HepG2 (cell line): ENCODE results near the gene MADD. TPM values are rescaled to one million over a fixed set of nuclear protein-coding genes. Genes with fewer than 3 reads are reported as not detected.
"Not testable (repeated sequence)": the region's sequence is repeated elsewhere in the genome, so short reads cannot be mapped to it uniquely, and the experiment has no call there.

Source experiments
- ATAC-seq: fragments of 200-7000 bp; cut with Tn5 transposase; 3 replicates; pipeline ENCODE4 v1.9.1; 2020; ENCODE audit warnings: mild to moderate bottlenecking, moderate library complexity
- BruUV-seq: library from RNA; stranded (reverse); fragments of 400-500 nt; replicated peaks from 2 replicates; lab custom pipeline; 2021; lab: Mats Ljungman, UMichigan
- CTCF ChIA-PET: fragments of 300-600 bp; formaldehyde crosslinking; extraction: SDS; loops from one replicate; lab custom pipeline; 2021; ENCODE audit warnings: low total read pairs, inconsistent platforms, low intra/inter-chr PET ratio; lab: Yijun Ruan, JAX
- POLR2A ChIA-PET: fragments of 350-600 bp; sonication (Branson Sonifier 250); formaldehyde crosslinking; loops from one replicate; lab custom pipeline; 2020; ENCODE audit warnings: antibody characterized with exemption, inconsistent platforms; lab: Yijun Ruan, JAX
- DNase-seq: peaks from one replicate; pipeline ENCODE4 v3.0.0-alpha.2; 2015; ENCODE audit warnings: low spot score
- FAIRE-seq: peaks from 3 replicates; lab custom pipeline; 2011; peaks lifted over from hg19 to GRCh38; lab: Jason Lieb, UNC
- H2AFZ ChIP-seq: one replicate; pipeline ENCODE4 v1.6.1; 2011; ENCODE audit warnings: low read length, inconsistent platforms
- H3K27ac ChIP-seq: fragments of 300-600 bp; 3 replicates; pipeline ENCODE4 v1.8.0; 2011; ENCODE audit warnings: mixed run types, mild to moderate bottlenecking, mixed read lengths, low read length, inconsistent platforms; ENCODE audit not compliant: insufficient read depth; ENCODE audit errors: extremely low read length
- H3K27me3 ChIP-seq, 2 experiments: fragments of 200-600 bp in 1 of 2; 2 replicates in 1 of 2; 3 replicates in 1 of 2; pipeline versions ENCODE4 v1.6.0 to v1.8.0; 2011; ENCODE audit warnings: low read length in 2 of 2, mild to moderate bottlenecking in 2 of 2, moderate library complexity in 2 of 2, inconsistent platforms in 1 of 2; ENCODE audit not compliant: insufficient read depth in 2 of 2, control insufficient read depth in 1 of 2
- H3K36me3 ChIP-seq, 2 experiments: fragments of 200-600 bp in 1 of 2; replicated peaks in 1 of 2; 2 replicates in 1 of 2; 3 replicates in 1 of 2; pipeline versions ENCODE4 v1.5.1 to v1.8.0; 2011; ENCODE audit warnings: low read length in 2 of 2, inconsistent platforms in 1 of 2; ENCODE audit not compliant: insufficient read depth in 2 of 2, control insufficient read depth in 1 of 2
- H3K4me1 ChIP-seq: 2 replicates; pipeline ENCODE4 v1.5.1; 2012; ENCODE audit warnings: low read length, inconsistent platforms; ENCODE audit not compliant: insufficient read depth
- H3K4me2 ChIP-seq: 2 replicates; pipeline ENCODE4 v1.6.0; 2011; ENCODE audit warnings: low read depth, low read length, inconsistent platforms
- H3K4me3 ChIP-seq, 3 experiments: fragments of 200-600 bp in 1 of 3; sonication (generic), shearing (Covaris generic) in 1 of 3; replicated peaks in 1 of 3; 2 replicates each; pipeline ENCODE4 v1.5.1; 2011 to 2016; ENCODE audit warnings: low read length in 3 of 3, inconsistent platforms in 2 of 3, low read depth in 2 of 3, mild to moderate bottlenecking in 2 of 3, control low read depth in 1 of 3, mixed read lengths in 1 of 3; ENCODE audit not compliant: insufficient read depth in 1 of 3
- H3K79me2 ChIP-seq: one replicate; pipeline ENCODE4 v1.6.1; 2011; ENCODE audit warnings: low read length, inconsistent platforms; ENCODE audit not compliant: insufficient read depth
- H3K9ac ChIP-seq: 2 replicates; pipeline ENCODE4 v1.6.0; 2011; ENCODE audit warnings: mild to moderate bottlenecking, low read depth, low read length, inconsistent platforms; ENCODE audit not compliant: insufficient read depth
- H3K9me3 ChIP-seq: 2 replicates; pipeline ENCODE4 v1.5.1; 2012; ENCODE audit warnings: mild to moderate bottlenecking, low read length
- H4K20me1 ChIP-seq: 2 replicates; pipeline ENCODE4 v1.6.0; 2011; ENCODE audit warnings: inconsistent platforms, mild to moderate bottlenecking, low read length, moderate library complexity; ENCODE audit not compliant: insufficient read depth
- GTF3A ChIP-seq: sonication (generic); formaldehyde crosslinking; conservative IDR thresholded peaks from 2 replicates; pipeline ENCODE4 v1.4.0; 2020; ENCODE audit warnings: mild to moderate bottlenecking, missing genetic modification reagents
- ISX ChIP-seq: sonication (generic); formaldehyde crosslinking; conservative IDR thresholded peaks from 2 replicates; pipeline ENCODE4 v1.5.0; 2020; ENCODE audit warnings: missing genetic modification reagents
- PAX8 ChIP-seq: sonication (generic); formaldehyde crosslinking; IDR thresholded peaks from 2 replicates; pipeline ENCODE4 v1.8.0; 2022; ENCODE audit warnings: mild to moderate bottlenecking, missing genetic modification reagents, borderline replicate concordance
- REL ChIP-seq: sonication (generic); formaldehyde crosslinking; conservative IDR thresholded peaks from 2 replicates; pipeline ENCODE4 v1.8.0; 2022; ENCODE audit warnings: mild to moderate bottlenecking, missing genetic modification reagents, moderate library complexity
- ZFX ChIP-seq: sonication (generic); formaldehyde crosslinking; IDR thresholded peaks from 2 replicates; pipeline ENCODE4 v1.4.0; 2020; ENCODE audit warnings: mild to moderate bottlenecking, low read depth, missing genetic modification reagents, moderate library complexity
- ZMYM3 ChIP-seq: sonication (generic); formaldehyde crosslinking; IDR thresholded peaks from 2 replicates; pipeline ENCODE4 v1.5.1; 2020; ENCODE audit warnings: mild to moderate bottlenecking, missing genetic modification reagents
- ZNF224 ChIP-seq: sonication (generic); formaldehyde crosslinking; IDR thresholded peaks from 2 replicates; pipeline ENCODE4 v1.5.0; 2020; ENCODE audit warnings: mild to moderate bottlenecking, missing genetic modification reagents
- ZNF430 ChIP-seq: sonication (generic); formaldehyde crosslinking; IDR thresholded peaks from 2 replicates; pipeline ENCODE4 v1.9.0; 2021; ENCODE audit warnings: mild to moderate bottlenecking, missing genetic modification reagents
- ZNF768 ChIP-seq: sonication (generic); formaldehyde crosslinking; IDR thresholded peaks from 2 replicates; pipeline ENCODE4 v1.4.0; 2020; ENCODE audit warnings: missing genetic modification reagents
- WGBS: methylation state at CpG from one replicate; pipeline ENCODE4 v1.1.6; 2017; ENCODE audit warnings: low lambda C conversion rate; 5-methylcytosine and 5-hydroxymethylcytosine counted together
- in situ Hi-C: cut with HindIII; loops from 2 replicates; pipeline ENCODE4 v1.10.0; 2017; ENCODE audit warnings: low pct_unique_long_range_greater_than_20kb; ENCODE audit not compliant: extremely low pct_ligation_motif_present
- intact Hi-C: fragments of 100-400 bp; cut with micrococcal nuclease; formaldehyde crosslinking; loops from one replicate; pipeline ENCODE4 v1.10.0; 2022; ENCODE audit not compliant: unreplicated experiment
- polyA plus RNA-seq, 8 experiments: library from polyadenylated mRNA; depleted of rRNA in 3 of 8; stranded (reverse) in 7 of 8; unstranded in 1 of 8; fragments of >200 nt; fragmentation: Illumina TruSeq in 4 of 8; extraction: Trizol in 4 of 8; gene quantifications; 2 replicates each; pipeline versions ENCODE4 v1.2.1 to v1.2.3, GENCODE V29; 2011 to 2016; ENCODE audit warnings: low read depth in 4 of 8, missing spikeins in 1 of 8, mixed read lengths in 1 of 8; ENCODE audit not compliant: insufficient read depth in 1 of 8
- total RNA-seq, 5 experiments: library from RNA; depleted of rRNA; stranded (reverse); fragments of >200 nt; fragmentation: Illumina TruSeq; extraction: Trizol; gene quantifications; 2 replicates each; pipeline ENCODE4 v1.2.3, GENCODE V29; 2016; ENCODE audit warnings: low read depth in 1 of 5

Gene MADD
- total and polyA plus RNA-seq, 2 of the 13 experiments (the other 11 are each of a cell fraction or from before 2014, with no cell fraction given), result 18.0 to 29.2 TPM

- Histone ChIP-seq H3K4me3 (no peak overlapping the region), H4K20me1 (no peaks in the 10 kb centered on the region), H3K27ac (no peak overlapping the region), H3K27me3 (peaks cover 2 to 4% of the 10 kb centered on the region in 2 experiments; a peak in 2 of 5 replicates), H3K4me2 (no peak overlapping the region), H3K9ac (no peak overlapping the region), H3K79me2 (no peaks in the 10 kb centered on the region), H2AFZ (no peak overlapping the region), H3K9me3 (no peaks in the 10 kb centered on the region), H3K4me1 (0 out of 2 replicates have a peak, but pooled peaks cover under 1% of the 10 kb centered on the region), H3K36me3 (peaks cover 5 to 11% of the 10 kb centered on the region in 2 experiments; a peak in 3 of 5 replicates)
- BruUV-seq, result no TSS peak
- intact Hi-C loops, result no loop called here
- DNase-seq (no peak), ATAC-seq (no peak), FAIRE-seq (no peak)
- 73% methylated on average over 8 of the region's 14 CpGs for WGBS
- POLR2A ChIA-PET, result no interaction called here
- in situ Hi-C loops, result no loop called here
- CTCF ChIA-PET, result no interaction called here
- TF ChIP-seq PAX8 (CRISPR knock-in tag) (no peak), GTF3A (CRISPR knock-in tag) (no peak), ISX (CRISPR knock-in tag) (no peak), ZNF430 (CRISPR knock-in tag) (no peak)
Measured at GRCh38 chr11:47333526-47333845, 63.6 kb downstream of the MADD start.

- Histone ChIP-seq H3K27ac (no peak overlapping the region), H3K9ac (no peak overlapping the region), H3K79me2 (no peaks in the 10 kb centered on the region), H4K20me1 (no peaks in the 10 kb centered on the region), H3K4me3 (no peak overlapping the region), H3K36me3 (peaks cover 5 to 6% of the 10 kb centered on the region in 2 experiments; a peak in 3 of 5 replicates), H3K4me1 (peaks cover 5% of the 10 kb centered on the region), H3K27me3 (peaks cover 2 to 4% of the 10 kb centered on the region in 2 experiments; a peak in 2 of 5 replicates), H3K4me2 (no peak overlapping the region), H2AFZ (no peak overlapping the region), H3K9me3 (no peaks in the 10 kb centered on the region)
- intact Hi-C loops, result no loop called here
- BruUV-seq, result no TSS peak
- ChIA-PET POLR2A (no interaction called here), CTCF (no interaction called here)
- no peak for FAIRE-seq
- WGBS, result 67% methylated on average over 3 of the region's 8 CpGs
- in situ Hi-C loops, result no loop called here
- peak; percentile 74 for TF ChIP-seq ZMYM3 (CRISPR knock-in tag)
- no peak for TF ChIP-seq ZFX
- no peak for TF ChIP-seq REL (CRISPR knock-in tag)
- TF ChIP-seq ZNF768 (CRISPR knock-in tag), result peak; percentile 98
- no peak for TF ChIP-seq ZNF224
- DNase-seq, result no peak
- no peak for ATAC-seq
Measured at GRCh38 chr11:47333886-47334443, 64.0 kb downstream of the MADD start.

- ATAC-seq, in situ Hi-C loops, H3K4me2 ChIP-seq, POLR2A ChIA-PET, H3K9me3 ChIP-seq, FAIRE-seq, CTCF ChIA-PET, H3K9ac ChIP-seq, H3K79me2 ChIP-seq, intact Hi-C loops, BruUV-seq, H3K27ac ChIP-seq, H3K36me3 ChIP-seq, DNase-seq, H2AFZ ChIP-seq, H4K20me1 ChIP-seq, H3K4me3 ChIP-seq: not testable (repeated sequence)
- 76% methylated on average over 9 of the region's 16 CpGs for WGBS
- peaks cover 14% of the 10 kb centered on the region for H3K4me1 ChIP-seq
- H3K27me3 ChIP-seq, result peaks cover 2 to 11% of the 10 kb centered on the region in 2 experiments; a peak in 3 of 5 replicates
Measured at GRCh38 chr11:47334699-47335411, 64.9 kb downstream of the MADD start.
